GM21529 (cell line): ENCODE results near the gene COQ4.
A peak's percentile ranks its signal among the peaks of the same experiment; 100 is the strongest.

ENCODE experiments used
- ATAC-seq: cut with Tn5 transposase; IDR thresholded peaks from one replicate; pipeline ENCODE4 v1.9.1; 2021; ENCODE audit not compliant: unreplicated experiment

COQ4 gene

GRCh38 chr9:128340691-128341434 lies 18.2 kb downstream of the COQ4 start:
- peak; percentile 35 for ATAC-seq

GRCh38 chr9:128341435-128341849 lies 18.8 kb downstream of the COQ4 start:
- ATAC-seq: peak; percentile 43

GRCh38 chr9:128342971-128343680 lies 20.5 kb downstream of the COQ4 start:
- no peak for ATAC-seq

- no peak for ATAC-seq
Observed at GRCh38 chr9:128343855-128344254, 21.2 kb downstream of the COQ4 start.

GRCh38 chr9:128344931-128345605 lies 22.4 kb downstream of the COQ4 start:
- no peak for ATAC-seq

DNA sequence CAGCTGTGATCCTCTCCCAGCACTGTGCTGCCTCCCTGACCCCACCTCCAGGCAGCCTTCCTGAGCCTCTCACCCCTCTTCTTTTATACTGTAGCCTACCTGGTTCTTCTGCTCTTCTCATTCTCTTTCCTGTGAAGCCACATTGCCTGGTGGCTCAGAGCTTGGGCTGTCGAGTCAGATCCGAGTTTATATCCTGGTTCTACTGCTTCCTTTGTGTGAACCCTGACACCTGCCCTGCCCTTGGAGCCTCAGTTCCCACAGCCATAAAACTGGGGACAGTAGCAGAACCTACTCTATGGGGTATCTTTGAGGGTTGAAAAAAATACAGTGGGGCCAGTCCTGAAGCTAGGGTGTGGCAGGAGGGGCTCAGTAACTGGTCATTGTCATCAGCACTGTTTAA lies 26.5 kb downstream of the COQ4 start:
- no peak for ATAC-seq

DNA sequence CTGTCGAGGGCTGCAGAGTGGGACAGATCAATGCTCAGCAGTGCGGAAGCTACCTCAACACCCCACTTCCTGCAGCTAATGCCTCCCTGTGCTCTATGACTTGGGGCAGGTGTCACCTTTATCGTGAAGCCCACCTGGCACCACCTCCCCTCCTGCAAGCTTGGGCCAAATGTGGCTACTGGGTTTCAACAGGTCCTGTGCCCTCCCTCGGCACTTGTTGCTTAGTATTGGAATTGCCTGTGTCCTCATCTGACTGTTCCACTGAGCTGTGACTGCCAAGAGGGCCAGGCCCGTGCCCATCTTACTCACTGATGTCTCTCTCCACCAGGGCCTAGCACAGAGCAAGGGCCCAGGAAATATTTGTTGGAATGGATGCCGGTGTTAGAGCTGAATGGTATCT lies 27.1 kb downstream of the COQ4 start:
- no peak for ATAC-seq

DNA sequence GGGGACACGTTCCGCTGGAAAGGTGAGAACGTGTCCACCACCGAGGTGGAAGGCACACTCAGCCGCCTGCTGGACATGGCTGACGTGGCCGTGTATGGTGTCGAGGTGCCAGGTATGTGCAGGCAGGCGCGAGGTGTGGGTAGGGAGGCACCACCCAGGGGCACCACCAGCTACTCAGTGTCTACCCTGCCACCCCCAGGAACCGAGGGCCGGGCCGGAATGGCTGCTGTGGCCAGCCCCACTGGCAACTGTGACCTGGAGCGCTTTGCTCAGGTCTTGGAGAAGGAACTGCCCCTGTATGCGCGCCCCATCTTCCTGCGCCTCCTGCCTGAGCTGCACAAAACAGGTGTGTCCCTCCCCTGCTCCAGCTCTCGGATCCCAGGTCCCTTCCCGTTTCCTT lies 32.8 kb downstream of the COQ4 start:
- ATAC-seq: no peak

DNA sequence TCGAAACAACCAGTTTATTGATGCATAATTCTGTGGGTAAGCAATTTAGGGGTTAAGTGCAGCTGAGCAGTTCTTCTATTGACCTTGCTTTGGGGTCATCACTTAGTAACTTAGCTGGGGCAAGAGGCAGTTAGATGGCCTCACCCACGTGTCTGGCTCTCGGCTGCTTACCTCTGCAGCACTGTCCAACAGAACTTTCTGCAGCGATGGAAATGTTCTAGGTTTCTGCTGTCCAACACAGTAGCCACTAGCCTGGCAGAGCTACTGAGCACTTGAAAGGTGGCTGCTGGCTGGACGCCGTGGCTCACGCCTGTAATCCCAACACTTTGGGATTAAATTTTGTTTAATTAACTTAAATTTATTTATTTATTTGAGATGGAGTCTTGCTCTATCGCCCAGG lies 35.5 kb downstream of the COQ4 start:
- ATAC-seq: no peak

DNA sequence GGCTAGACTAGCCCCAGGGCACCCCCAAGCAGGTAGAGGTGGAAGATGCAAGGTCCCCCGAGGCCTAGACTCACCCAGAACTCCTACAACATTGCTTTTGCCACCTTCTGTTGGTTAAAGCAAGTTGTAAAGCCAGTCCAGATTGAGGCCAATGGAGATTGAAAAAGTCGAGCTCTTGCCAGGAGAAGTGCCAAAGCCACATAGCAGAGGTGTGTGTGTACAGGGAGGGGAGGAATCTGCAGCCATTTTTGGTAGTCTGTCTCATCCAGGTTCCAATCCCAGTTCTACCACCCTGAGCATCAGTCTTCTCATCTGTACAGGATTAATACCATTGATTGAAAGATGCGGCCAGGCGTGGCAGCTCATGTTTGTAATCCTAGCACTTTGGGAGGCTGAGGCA lies 36.2 kb downstream of the COQ4 start:
- ATAC-seq: no peak

DNA sequence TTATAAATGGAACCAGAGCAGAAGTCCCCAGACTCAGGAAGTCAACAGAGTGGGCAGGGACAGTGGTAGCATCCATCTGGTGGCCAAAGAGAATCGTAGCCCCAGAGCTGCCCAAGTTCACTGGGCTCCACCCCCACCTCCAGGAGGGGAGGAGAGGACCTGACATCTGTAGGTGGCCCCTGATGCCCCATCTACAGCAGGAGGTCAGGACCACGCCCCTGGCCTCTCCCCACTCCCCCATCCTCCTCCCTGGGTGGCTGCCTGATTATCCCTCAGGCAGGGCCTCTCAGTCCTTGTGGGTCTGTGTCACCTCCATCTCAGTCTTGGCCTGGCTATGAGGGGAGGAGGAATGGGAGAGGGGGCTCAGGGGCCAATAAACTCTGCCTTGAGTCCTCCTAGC lies 38.2 kb downstream of the COQ4 start:
- ATAC-seq: no peak

DNA sequence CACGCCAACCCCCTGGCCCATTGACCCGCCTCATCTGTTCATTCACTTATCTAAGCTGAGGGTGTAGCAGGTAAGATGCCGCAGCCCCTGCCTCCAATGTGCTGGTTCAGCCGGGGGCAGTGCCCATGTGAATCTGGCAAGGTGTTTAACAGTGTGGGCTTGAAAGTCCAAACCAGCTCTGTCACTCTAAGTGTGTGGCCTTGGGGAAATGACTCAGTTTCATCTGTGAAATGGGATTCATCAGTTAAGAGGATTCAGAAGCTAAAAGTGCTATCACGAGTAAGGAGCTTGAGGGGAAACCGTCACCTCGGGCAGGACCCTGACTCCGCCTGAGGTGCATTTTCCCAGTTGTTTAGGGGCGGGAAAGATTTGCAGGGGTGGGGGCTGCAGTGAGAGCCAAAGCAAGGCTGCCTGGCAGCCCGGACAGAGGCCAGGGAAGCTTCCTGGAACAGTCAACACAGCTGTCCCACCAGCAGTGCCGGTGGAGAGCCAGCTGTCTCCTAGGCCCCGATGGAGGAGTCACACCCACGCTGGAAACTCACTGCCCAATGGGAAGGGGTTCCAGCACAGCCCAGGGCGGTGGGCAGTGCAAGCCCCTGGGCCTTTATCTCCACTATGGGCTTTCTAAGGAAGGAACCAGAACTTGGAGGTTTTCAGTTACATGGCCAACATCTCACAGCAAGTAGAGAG lies 38.8 kb downstream of the COQ4 start:
- ATAC-seq: no peak

- ATAC-seq: peak; percentile 80
Observed at GRCh38 chr9:128361986-128362646, 39.5 kb downstream of the COQ4 start.

GRCh38 chr9:128362774-128363173 lies 40.1 kb downstream of the COQ4 start:
- no peak for ATAC-seq

- no peak for ATAC-seq
Observed at GRCh38 chr9:128365525-128365924, 42.9 kb downstream of the COQ4 start.

DNA sequence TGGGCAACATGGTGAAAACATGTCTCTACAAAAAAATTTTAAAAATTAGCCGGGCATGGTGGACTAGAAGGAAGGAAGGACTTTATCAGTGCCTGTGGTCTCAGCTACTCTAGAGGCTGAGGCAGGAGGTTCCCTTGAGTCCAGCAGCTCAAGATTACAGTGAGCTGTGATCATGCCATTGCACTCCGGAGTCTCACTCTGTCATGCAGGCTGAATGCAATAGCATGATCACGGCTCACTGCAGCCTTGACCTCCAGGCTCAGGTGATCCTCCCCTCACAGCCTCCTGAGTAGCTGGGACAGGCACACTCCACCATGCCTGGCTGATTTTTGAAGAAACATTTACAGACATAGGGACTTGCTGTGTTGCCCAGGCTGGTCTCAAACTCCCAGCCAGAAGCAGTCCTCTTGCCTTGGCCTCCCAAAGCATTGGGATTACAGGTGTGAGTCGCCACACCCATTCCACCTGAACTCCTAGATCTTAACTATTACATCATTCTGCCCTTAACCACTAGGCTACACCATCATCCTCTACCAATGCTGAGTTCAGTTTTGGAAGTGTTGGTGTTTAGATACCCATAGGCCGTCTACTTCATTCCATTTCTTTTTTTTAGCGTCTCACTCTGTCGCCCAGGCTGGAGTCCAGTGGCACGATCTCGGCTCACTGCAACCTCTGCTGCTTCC lies 46.5 kb downstream of the COQ4 start:
- no peak for ATAC-seq

GRCh38 chr9:128370367-128370751 lies 47.7 kb downstream of the COQ4 start:
- no peak for ATAC-seq

DNA sequence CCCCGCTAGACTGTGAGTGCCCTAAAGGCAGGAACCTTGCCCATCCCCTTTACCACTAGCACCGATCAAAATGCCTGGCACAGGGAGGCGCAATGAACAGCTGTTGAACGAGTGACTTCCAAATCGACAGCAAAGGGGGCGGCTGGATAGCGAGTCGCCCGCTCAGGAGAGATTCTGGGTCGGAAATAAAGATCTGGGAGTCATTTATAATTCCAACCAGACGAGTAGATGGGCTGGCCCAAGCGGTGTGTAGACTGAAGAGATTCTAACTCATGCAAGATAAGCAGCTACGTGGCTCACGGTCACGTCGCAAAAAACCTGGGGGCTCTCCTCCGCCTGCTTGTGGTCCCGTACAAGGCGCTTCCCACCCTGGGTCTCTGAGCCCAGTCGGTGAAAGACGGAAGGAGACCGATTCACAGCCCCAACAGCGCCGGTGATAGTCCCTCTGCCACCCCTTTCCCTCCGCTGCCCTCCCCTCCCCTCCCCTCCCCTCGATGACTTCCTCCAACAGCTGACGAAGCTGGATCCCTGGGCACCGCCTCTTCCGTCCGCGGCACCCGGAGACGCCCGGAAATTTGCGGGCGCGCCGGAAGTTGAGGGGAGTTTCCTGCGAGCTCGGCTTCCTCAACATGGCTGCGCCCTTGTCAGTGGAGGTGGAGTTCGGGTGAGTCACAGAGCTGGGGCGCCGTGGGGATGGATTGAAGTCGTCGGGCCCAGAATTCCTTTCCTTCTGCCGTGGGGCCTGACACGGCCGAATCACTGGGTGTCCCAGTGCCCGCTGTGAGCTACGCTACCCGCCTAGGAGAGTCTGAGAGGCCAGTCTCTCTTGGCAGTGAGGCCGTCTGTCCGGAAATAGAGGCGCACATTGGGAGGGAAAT lies 48.4 kb downstream of the COQ4 start, which contains the start of gene URM1:
Gene URM1 (plus strand): TSS at position 623 of the 878 bp plus-strand sequence. CDS start 7 bp downstream, at position 630.
- peak; percentile 94 for ATAC-seq

DNA sequence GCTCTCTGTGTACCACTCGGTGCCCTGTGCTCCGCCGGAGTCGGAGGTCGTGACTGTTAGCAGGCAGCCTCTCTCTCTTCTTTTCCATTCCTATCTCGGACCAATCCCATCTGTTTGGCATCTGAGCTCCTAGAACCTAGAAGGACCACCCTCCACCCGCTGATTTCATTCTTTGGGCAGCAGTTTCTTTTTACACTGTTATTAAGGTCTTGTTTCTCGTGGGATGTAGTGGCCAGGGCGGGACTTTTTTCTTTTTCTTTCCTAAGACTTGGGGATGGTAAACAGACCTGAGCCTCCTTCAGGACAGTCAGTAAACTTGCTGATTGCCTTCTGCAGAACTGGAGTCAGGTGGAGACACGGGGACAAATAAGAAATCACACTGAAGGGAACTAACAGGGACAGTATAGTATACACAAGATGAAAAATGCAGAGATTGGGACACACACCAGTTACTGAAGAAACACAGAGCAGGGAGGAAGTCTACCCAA lies 49.0 kb downstream of the COQ4 start:
- no peak for ATAC-seq
